Measurements from ENCODE around the gene PKM.

Gene PKM

GRCh38 chr15:72154316-72154715 lies 76.7 kb downstream of the PKM start:
- Mint-ChIP-seq H3K9me3 (no peaks in the 10 kb centered on the region), H3K27me3 (peaks cover 3% of the 10 kb centered on the region), H3K4me1 (peaks cover 2% of the 10 kb centered on the region), H3K27ac (no peak overlapping the region), H3K36me3 (ENCODE audit: low read depth) (no peaks in the 10 kb centered on the region), H3K4me3 (no peak overlapping the region)
- DNase-seq = no peak
- ATAC-seq = no peak

- ATAC-seq (no peak), DNase-seq (no peak)
- no peak overlapping the region for H3K27ac Mint-ChIP-seq
- H3K4me3 Mint-ChIP-seq = no peak overlapping the region
- H3K9me3 Mint-ChIP-seq = no peaks in the 10 kb centered on the region
- H3K36me3 Mint-ChIP-seq (ENCODE audit: low read depth) = no peaks in the 10 kb centered on the region
- H3K27me3 Mint-ChIP-seq = peaks cover 3% of the 10 kb centered on the region
- peaks cover 2% of the 10 kb centered on the region for H3K4me1 Mint-ChIP-seq
These were observed 77.6 kb downstream of the PKM start for GRCh38 chr15:72153269-72154000.
